ENCODE data around the gene FAM83E.
A peak's percentile ranks its signal among the peaks of the same experiment; 100 is the strongest.

FAM83E gene

GRCh38 chr19:48613024-48613851 is 1.6 kb downstream of the FAM83E start:
- peak in 29 of 51 donors; percentile 14 to 71 (median 52) for DNase-seq

- no peak for DNase-seq
Measured at GRCh38 chr19:48611872-48612271, 3.0 kb downstream of the FAM83E start.

- DNase-seq = no peak
Measured at GRCh38 chr19:48609571-48610108, 5.2 kb downstream of the FAM83E start.

GRCh38 chr19:48608798-48609263 is 6.0 kb downstream of the FAM83E start:
- DNase-seq = peak in 18 of 51 donors; percentile 10 to 49 (median 19)

GRCh38 chr19:48607359-48607755 is 7.5 kb downstream of the FAM83E start:
- no peak for DNase-seq

GRCh38 chr19:48606463-48607358 is 8.2 kb downstream of the FAM83E start, which contains the start of gene SPACA4:
SPACA4 (plus strand) TSS chr19:48606742; CDS start chr19:48606979, 237 bp downstream.
- DNase-seq = no peak

GRCh38 chr19:48603850-48604249 is 11.0 kb downstream of the FAM83E start:
- DNase-seq = no peak

- no peak for DNase-seq
Measured at GRCh38 chr19:48603449-48603848, 11.4 kb downstream of the FAM83E start.

GRCh38 chr19:48603001-48603400 is 11.9 kb downstream of the FAM83E start:
- no peak for DNase-seq

- no peak for DNase-seq
Measured at GRCh38 chr19:48600679-48601417, 14.0 kb downstream of the FAM83E start.

GRCh38 chr19:48598996-48599700 is 15.7 kb downstream of the FAM83E start:
- no peak for DNase-seq

GRCh38 chr19:48596679-48597465 is 18.0 kb downstream of the FAM83E start:
- no peak for DNase-seq

GRCh38 chr19:48596237-48596636 is 18.6 kb downstream of the FAM83E start:
- DNase-seq = no peak

- no peak for DNase-seq
Measured at GRCh38 chr19:48595833-48596232, 19.0 kb downstream of the FAM83E start.

- DNase-seq = no peak
Measured at GRCh38 chr19:48595171-48595570, 19.7 kb downstream of the FAM83E start.

GRCh38 chr19:48591021-48591420 is 23.9 kb downstream of the FAM83E start:
- DNase-seq = no peak

- DNase-seq = peak in 50 of 51 donors; percentile 8 to 94 (median 68)
Measured at GRCh38 chr19:48588670-48589401, 26.0 kb downstream of the FAM83E start.

GRCh38 chr19:48587387-48587786 is 27.5 kb downstream of the FAM83E start:
- DNase-seq = no peak

- no peak for DNase-seq
Measured at GRCh38 chr19:48582168-48582567, 32.7 kb downstream of the FAM83E start.

Data from hypothalamus (tissue), 51 donors.